DMS 273 (cell line): ENCODE measurements around the gene DRD2.

ENCODE experiments used
- DNase-seq: peaks from one replicate; lab custom pipeline; 2025; ENCODE audit not compliant: unreplicated experiment; lab: John Stamatoyannopoulos, UW

DRD2 gene

GRCh38 chr11:113377681-113378412 lies 97.4 kb downstream of the DRD2 start:
- peak; percentile 57 for DNase-seq

- DNase-seq = peak; percentile 90
These were observed 99.0 kb downstream of the DRD2 start for GRCh38 chr11:113376156-113376555.

DNA sequence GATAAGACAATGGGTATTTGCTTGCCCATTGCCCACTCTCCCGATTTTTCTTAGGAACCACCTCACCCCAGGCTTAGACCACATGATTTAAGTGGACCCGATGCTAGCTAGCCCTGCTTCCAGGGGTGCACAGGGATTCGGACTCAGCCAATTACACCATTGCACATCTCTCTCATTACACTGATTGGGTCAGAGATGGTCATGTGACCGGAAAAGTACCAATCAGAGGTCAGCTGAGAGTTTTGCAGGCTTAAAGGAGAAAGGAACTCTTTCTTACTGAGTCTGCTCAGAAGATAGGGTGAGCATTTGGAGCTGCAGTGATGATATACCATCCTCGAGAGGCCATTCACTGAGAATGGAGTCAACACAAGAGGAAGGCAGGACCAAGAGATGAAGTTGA lies 99.8 kb downstream of the DRD2 start:
- DNase-seq = peak; percentile 16

GRCh38 chr11:113373981-113374560 lies 101.1 kb downstream of the DRD2 start:
- DNase-seq = no peak

- DNase-seq = no peak
These were observed 101.9 kb downstream of the DRD2 start for GRCh38 chr11:113373306-113373705.

DNA sequence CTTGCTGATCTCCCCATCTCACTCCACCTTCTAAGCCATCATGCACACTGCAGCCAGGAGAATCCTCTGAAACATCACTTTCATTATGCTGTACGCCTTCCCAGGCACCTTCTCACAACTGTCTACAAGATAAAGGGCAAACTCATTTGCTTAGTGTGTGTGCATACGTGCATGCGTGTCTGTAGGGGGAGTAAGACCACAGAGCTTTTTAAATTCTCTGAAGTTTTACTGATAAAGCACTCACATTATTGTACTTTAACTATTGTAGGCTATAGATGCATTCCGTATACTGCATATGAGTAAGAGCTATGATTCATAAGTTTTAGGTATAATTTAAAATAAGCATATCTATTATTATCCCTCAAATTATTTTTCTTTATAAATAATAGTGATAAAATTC lies 102.9 kb downstream of the DRD2 start:
- DNase-seq = peak; percentile 33

- no peak for DNase-seq
These were observed 104.6 kb downstream of the DRD2 start for GRCh38 chr11:113370634-113371033.

DNA sequence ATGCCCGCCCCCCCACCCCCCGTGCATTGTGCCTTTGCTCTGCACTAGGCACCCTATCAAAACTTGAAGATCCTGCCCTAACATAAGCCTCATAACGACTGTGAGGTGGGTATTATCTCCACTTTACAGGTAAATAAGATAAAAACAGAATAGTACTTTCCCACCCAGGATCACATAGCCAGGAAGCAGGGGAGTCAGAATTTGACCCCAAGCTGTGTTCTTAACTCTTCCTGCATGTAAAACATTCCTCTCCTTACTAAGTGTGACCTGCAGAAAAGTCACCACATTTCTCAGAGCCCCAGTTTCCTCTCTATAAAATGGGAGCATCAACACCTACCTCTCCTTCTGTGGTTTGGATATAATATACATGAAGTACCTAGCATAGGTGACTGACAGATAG lies 105.8 kb downstream of the DRD2 start:
- no peak for DNase-seq

DNA sequence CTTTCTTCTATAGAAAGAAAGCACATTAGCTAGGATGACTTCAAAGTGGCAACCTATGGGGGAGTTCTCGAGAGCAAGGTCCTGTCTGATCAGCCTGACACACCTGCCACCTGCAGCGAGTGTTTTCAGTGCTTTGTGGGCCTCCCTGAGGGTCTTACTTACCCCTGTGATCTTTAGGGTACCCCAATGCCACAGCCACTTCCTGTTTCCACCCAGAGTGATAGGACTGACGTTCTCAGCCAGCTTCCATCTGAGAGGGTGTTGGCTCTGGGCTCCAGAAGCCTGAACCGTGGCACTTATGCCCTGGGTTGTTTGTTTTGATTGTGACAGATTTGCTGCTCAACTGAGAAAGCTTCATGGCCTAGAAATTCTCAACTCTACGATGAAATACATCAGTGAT lies 109.3 kb downstream of the DRD2 start:
- no peak for DNase-seq

DNA sequence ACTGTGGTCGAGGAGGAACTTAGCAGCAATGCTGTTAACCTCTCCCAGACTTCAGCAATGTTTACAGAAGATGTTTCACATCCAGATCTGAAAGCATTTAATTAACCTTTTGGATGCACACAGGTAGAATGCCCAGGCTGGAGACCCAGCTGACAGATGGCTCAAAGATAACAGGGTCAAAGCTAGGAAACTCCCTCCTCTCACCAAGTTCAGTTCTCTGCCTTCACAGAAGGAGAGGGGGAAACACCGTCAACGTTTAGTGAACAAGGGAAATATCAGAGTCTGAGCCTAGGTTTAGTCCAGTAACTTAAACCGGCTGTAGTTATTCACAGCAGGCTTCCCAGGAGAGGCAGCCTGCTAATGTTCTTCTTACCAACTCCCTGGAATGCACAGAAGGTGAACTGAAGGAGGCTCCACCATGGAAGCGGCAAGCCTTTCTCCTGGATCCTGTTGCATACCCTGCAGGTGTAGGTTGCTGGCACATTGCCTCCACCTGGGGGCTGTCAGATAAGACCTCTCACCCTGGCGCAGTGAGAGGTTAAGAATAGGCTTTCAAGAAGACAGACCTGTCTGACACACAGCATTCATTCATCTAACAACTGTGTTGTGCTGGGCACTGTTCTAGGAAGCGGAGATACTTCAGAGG lies 111.1 kb downstream of the DRD2 start:
- DNase-seq = no peak

- no peak for DNase-seq
These were observed 111.8 kb downstream of the DRD2 start for GRCh38 chr11:113363406-113363805.
